Breast epithelium (tissue), 3 donors: Measurements from ENCODE around the gene ZIM2.

Source experiments
- POLR2A ChIP-seq: fragments of 450-650 bp; IDR thresholded peaks from one replicate; pipeline ENCODE4 v1.6.1; 2016; ENCODE audit warnings: antibody characterized with exemption, mild to moderate bottlenecking, moderate library complexity
- POLR2AphosphoS5 ChIP-seq, 3 donors: sonication (generic); formaldehyde crosslinking; IDR thresholded peaks; one replicate each; pipeline ENCODE4 v1.6.1; 2017; ENCODE audit warnings: antibody characterized with exemption in 3 of 3
- TF ChIP-seq, protein P1 (sequence below), 3 donors: fragments of 450-650 bp; IDR thresholded peaks; one replicate each; pipeline ENCODE4 v1.5.1; 2016 to 2017; ENCODE audit warnings: antibody characterized with exemption in 3 of 3, mild to moderate bottlenecking in 3 of 3, moderate library complexity in 3 of 3

DNA sequence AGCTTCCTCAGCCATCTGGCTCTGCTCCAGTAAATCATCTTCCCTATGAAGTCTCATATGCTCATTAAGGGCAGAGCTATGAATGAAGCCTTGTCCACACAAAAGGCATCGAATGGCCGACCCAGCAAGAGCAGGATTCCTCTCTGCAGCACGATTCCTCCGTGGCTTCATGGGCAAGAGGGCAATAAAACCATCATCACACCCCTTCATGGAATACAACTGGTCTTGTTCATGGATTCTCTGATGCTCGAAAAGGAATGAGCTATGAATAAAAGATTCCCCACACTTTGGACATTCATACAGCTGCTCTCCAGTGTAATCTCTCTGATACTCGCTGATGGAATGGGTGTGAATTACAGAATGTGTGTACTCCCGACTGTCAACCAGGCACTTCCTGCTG lies 25.9 kb downstream of the ZIM2 start:
- TF ChIP-seq, protein P1, sequence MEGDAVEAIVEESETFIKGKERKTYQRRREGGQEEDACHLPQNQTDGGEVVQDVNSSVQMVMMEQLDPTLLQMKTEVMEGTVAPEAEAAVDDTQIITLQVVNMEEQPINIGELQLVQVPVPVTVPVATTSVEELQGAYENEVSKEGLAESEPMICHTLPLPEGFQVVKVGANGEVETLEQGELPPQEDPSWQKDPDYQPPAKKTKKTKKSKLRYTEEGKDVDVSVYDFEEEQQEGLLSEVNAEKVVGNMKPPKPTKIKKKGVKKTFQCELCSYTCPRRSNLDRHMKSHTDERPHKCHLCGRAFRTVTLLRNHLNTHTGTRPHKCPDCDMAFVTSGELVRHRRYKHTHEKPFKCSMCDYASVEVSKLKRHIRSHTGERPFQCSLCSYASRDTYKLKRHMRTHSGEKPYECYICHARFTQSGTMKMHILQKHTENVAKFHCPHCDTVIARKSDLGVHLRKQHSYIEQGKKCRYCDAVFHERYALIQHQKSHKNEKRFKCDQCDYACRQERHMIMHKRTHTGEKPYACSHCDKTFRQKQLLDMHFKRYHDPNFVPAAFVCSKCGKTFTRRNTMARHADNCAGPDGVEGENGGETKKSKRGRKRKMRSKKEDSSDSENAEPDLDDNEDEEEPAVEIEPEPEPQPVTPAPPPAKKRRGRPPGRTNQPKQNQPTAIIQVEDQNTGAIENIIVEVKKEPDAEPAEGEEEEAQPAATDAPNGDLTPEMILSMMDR (IDR thresholded peaks at IDR 0.05): no peak
- TF ChIP-seq POLR2AphosphoS5 (IDR thresholded peaks at IDR 0.05): no peak
- TF ChIP-seq POLR2A: no peak
